Measurements from ENCODE around the gene C22orf31.
"Not testable (repeated sequence)": the region's sequence is repeated elsewhere in the genome, so short reads cannot be mapped to it uniquely, and the experiment has no call there.

C22orf31 gene

DNA sequence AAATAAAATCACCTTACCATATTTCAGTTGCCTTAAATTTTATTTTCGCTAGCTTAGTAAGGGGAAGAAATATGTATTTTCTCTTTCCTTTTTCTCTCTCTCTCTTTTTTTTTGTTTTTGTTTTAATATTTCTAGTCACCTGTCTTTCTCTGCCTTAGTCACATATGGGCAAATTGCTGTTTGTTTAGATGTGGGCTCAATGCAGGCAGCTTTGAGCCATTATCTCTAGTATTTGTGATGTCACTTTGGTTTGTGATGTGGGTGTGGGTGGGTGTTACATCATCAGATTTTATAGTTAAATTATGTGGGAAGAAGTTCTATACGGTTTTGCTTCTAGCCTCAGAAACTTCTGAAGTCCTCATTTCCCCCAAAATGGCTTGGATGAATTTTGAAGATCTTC is at the start of gene C22orf31:
Gene C22orf31 (minus strand): TSS at position 59 of the 400 bp plus-strand sequence. CDS start 39 bp downstream, at position 20.
- no peak for DNase-seq

DNA sequence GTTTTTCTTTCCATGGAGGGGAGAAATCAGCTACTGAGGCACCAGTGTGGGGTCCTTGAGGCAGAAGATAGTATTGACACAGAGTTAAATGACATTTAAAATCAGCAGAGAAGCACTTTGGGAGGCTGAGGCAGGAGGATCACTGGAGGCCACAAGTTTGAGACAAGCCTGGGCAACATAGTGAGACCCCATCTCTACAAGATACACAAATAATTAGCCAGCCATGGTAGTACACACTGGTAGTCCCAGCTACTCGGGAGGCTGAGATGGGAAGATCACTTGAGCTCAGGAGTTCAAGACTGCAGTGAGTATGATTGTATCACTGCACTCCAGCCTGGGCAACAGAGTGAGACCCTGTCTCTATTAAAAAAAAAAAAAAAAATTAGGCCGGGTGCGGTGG is 49.3 kb upstream of the C22orf31 start:
- DNase-seq, result no peak

DNA sequence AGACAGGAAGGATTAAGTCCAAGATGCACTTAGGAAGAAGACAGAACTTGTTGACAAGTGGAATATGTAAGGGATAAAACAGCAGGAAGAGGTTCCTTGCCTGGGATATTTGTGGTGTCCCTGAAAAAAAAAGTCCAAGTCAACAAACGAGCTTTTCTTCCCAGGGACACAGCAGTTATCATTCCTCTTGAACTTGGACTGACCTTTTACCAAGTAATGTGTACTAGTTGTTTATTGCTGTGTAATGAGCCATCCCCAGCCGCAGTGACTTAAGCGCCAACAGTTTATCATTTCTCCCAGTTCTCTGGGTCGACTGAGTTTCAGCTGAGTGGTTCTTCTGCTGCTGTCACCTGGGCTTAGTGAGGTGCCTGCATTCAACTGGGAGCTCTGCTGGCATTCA is 48.2 kb upstream of the C22orf31 start:
- no peak for DNase-seq

GRCh38 chr22:29108137-29108536 is 46.5 kb upstream of the C22orf31 start:
- DNase-seq, result no peak

DNA sequence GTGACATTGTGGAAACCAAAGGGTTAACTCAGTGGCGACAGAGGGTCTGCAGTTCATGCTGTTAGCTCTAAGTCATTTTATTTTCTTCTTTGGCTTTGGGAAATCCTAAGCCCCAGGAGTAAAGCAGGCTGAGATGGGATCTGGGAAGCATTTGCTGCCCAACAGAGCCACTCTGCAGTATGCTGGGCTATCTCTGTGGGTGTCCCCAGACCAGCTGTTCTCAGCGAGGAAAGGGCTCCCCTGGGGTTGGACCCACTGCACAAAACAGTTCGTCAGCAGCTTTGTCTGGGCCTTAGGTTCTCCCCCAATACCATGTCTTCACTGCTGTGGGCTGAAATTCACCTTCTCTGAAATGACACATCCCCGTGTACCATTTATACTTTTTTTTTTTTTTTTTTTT is 45.2 kb upstream of the C22orf31 start:
- DNase-seq, result no peak

- no peak for DNase-seq
Measured at GRCh38 chr22:29105468-29105867, 43.8 kb upstream of the C22orf31 start.

DNA sequence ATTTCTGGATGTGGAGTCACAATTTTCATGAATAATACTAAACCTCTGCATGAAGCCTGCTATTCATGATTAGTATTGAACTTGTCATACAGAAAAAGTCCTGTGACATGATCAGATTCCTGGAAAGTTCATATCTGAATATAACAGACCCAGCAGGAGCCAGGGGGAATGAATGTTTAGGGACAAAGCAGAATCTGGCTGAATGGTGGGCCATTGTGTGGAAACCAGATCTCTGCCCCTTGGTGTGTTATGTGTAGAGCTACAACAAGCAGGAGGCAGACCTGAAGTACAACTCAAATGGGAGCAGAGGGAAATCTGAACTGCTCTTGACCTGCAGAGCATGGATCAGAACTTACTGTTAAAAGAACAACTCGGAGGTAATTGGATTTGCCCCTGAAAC is 41.5 kb upstream of the C22orf31 start:
- DNase-seq, result no peak

DNA sequence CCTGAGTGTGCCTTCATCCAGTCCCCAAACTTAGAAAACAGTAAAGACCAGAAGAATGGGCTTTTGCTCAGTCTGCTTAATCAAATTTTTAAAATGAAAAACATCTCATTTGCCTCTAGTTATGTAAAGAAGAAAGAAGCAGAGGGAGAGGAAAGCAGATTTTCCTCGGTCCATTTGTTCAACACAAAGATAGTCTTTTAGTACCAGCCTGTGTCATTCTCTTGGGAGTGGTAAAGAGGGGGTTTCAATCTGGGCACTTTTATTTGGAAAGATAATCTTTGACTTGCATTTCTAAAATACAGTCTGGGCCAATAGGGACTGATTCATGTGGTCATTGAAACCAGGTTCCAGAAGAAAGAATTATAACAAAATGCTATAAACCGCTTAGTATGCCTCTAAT is 40.7 kb upstream of the C22orf31 start:
- no peak for DNase-seq

DNA sequence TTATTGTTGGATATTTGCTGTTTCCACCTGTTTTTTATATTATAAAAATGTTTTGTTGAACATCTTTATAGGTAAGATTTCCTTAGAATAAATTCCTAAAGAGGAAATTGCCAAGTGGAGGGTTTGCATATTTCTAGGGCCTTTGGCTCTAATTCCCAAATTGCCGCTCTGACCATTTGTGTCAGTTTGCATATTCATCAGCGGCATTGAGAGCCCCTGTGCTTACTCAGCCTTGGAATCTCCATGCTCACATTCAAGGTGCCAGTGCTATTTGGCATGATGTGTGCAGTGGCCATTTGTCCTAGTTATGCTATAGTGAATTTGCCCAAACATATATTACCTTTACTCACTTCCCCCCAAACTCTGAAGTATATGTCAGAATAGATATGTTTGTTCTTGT is 36.7 kb upstream of the C22orf31 start:
- no peak for DNase-seq

DNA sequence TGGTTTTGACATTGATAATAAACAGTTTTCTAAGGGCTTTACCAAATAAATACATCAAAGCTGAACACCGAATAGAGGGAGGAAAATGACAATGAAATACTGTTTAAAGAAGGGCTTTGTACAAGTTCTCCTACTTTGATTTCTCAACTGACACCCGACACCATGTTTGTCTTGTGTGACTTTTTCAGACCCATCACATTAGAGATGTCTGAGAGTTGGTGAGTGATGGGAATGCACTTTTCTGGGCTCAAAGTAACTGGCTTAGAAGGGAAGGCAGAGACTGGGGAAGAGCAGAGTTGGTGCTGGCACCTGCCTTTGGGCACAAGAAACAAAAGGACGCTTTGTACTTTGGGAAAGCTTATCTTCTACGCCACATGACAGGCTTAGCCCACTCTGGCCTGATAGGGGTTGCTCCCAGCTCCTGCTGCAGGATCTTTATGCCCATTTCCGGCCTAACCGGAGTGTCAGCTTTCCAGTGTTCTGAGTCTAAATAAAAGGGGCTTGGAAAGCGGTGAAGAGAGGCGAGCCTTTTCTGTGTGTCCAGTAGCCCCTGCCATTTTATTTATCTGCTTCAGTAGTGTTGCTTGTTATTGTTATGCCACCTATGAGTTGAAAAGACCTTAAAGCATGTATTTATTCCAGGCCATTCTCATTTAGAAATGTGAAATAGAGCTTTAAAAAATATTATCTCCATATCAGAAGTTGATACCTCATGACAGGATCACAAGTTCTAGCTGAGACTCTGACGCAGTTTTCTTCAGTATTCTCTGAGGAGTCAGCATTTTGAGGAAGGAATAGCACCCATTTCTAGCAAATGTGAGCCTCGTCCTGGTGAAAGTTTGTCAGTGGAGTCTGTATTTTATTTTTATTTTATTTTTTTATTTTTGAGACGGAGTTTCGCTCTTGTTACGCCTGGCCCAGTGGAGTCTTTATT is 35.4 kb upstream of the C22orf31 start:
- no peak for DNase-seq

GRCh38 chr22:29095459-29095858 is 33.8 kb upstream of the C22orf31 start:
- DNase-seq, result no peak

DNA sequence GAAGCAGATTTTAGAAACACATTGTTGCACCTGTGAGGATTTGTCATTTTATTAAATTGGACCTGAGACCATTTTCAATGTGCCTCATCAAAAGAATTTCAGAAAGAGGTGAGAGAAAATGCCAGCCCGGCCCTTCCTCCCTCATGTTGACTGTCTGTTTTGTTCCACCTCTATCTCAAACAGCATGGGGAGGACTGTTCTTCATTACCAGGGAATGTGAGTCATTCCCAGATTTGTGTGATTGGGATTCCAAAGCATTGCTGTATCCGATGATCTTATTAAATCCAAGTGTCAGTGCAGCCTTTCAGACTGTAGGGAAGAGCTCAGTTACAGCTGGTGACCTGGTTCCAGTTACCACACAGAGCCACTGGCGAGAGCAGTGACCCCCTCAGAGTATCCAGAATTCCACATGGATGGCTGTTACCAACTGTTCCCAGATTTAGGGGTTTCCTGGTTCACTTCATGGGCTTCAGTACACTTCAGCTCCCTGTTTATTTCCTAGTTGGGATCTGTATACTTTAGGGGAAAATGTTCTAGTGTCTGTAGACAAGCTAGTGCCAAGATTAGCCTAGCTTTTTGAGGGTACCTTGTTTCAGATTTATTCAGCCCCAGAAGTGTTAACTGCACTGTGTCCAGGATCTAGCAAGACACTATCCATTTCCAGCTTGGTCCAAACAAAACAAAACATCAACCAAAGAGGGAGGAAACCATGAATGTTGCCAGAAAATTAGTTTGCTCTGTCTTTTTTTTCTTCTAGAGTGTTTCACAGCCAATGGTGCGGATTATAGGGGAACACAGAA is 32.1 kb upstream of the C22orf31 start:
- no peak for DNase-seq

GRCh38 chr22:29093030-29093429 is 31.4 kb upstream of the C22orf31 start:
- DNase-seq, result no peak

DNA sequence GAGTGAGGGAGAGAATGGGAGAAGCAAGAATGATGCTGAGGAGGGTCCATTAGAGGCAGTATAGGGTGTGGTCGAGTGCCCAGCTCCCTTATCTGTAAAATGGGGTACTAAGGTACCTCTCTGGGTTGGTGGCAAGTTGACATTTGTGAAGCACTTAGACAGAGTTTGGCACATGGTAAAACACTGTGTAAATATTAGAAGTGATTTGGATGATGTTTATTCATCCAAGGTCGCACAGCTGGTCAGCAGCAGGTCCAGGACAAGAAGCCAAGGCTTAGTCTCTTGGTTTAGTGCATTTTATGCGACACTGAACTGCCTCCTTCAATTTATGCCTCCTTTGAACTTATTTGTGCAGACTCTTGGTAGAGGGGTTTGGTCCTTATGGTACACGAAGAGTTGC is 30.6 kb upstream of the C22orf31 start:
- DNase-seq, result no peak

GRCh38 chr22:29090039-29090438 is 28.4 kb upstream of the C22orf31 start:
- DNase-seq, result no peak

DNA sequence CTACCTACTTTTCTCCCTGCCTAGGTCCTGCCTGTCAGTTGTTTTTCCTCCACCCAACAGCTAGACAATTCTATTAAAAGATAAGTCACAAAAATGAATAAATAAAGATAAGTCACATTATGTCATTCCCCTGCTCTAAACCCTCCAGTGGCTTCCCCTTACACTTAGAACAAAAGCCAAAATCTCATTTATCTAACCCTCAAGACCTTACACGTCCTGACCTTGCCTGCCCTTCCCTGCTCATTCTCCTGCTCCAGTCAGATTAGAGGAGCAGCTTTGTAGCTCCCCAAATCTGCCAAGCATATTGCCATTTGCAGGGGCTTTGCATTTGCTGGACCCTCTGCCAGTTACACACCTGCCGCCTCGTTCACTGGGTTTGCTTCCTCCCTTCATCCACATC is 27.9 kb upstream of the C22orf31 start:
- DNase-seq, result no peak

DNA sequence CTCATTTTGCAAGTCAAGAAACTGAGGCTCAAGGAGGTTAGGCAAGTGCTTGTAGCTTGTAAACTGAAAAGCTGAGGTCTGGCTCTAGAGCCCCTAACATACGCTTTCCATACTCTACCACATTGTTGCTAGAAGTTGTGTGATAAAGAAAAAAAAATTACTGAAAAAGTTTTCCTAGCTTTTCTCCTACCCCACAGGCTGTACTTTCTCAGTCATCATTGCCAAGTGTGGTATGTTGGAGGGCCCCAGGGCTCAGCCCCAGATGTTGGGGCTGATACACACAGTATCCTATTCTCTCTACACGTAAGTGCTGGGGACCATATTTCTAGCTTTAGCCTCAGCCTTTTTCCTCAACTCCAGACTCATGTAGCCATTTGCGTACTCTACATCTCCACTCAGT is 27.2 kb upstream of the C22orf31 start:
- DNase-seq, result no peak

- DNase-seq, result no peak
Measured at GRCh38 chr22:29087012-29087411, 25.4 kb upstream of the C22orf31 start.

DNA sequence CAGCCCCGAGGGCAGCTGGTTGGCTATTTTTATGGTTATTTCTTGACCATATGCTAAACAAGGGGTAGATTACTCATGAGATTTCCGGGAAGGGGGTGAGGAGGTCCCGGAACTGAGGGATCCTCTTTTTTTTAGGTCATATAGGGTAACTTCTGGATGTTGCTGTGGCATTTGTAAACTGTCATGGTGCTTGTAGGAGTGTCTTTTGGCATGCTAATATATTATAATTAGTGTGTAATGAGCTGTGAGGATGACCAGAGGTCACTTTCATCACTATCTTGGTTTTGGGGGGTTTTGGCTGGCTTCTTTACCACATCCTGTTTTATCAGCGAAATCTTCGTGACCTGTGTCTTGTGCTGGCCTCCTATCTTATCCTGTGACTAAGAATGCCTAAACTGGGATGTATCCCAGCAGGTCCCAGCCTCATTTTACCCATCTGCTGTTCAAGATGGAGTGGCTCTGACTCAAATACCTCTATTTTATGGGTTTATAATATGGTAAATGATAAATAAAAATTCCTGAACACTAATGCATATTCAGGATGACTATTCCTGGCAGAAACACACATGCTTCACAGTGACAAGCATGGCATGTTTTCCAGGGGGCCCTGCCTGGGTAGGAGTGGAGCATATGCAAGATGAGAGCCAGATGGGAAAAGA is 22.4 kb upstream of the C22orf31 start:
- no peak for DNase-seq

DNA sequence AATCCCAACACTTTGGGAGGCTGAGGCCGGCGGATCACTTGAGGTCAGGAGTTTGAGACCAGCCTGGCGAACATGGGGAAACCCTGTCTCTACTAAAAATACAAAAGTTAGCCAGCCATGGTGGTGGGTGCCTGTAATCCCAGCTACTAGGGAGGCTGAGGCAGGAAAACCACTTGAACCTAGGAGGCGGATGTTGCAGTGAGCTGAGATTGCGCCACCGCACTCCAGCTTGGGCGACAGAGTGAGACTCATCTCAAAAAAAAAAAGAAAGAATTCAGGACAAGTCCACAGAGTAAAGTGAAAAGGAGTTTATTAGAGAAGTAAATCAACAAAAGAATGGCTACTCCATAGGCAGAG is 21.9 kb upstream of the C22orf31 start:
- not testable (repeated sequence) for DNase-seq

GRCh38 chr22:29082826-29083545 is 21.4 kb upstream of the C22orf31 start:
- no peak for DNase-seq

DNA sequence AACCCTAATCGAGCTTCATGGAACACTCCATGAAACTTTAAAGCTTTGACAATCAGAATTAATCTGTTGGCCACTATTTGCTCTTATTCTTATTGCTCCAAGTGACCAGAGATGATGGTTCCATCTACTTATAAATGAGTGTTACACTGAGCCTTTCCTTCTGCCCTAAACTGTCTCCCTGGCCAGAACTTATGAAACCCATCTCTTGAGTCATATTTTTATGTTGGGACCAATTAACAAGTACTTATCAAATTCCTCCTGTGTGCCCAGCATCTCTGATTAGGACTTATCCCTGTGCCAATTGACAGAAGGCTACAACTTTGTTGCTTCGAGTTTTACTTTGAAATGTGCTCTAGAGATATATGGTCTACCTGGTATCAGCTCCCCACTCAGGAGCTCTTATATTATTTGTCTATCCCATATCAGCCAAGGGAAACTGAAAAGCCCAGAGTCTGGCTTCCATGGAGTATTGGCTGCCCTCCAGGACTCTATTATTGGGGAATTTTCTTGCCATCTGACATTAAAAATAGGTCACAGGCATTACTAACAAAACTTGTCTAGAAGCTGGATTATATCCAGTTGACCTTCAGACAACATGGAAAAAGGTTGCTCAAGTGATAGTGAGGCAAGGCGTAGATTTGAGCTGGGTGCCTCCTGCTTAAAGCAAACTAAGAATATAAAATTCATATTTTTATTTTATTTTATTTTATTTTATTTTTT is 20.0 kb upstream of the C22orf31 start:
- DNase-seq, result no peak

Data from activated CD4-positive, alpha-beta T cell treated with anti-CD3 and anti-CD28 coated beads, Interleukin-2, Interleukin-6, amounts not matched to agents 100 ng/mL and 50 ng/mL, durations not matched to agents 16 hours and 8 hours (primary cell).